NCI-H2227 (cell line): ENCODE data around the gene SLC6A12.

Experiments used
- DNase-seq: peaks from one replicate; lab custom pipeline; 2025; ENCODE audit not compliant: unreplicated experiment; lab: John Stamatoyannopoulos, UW

The SLC6A12 gene

DNA sequence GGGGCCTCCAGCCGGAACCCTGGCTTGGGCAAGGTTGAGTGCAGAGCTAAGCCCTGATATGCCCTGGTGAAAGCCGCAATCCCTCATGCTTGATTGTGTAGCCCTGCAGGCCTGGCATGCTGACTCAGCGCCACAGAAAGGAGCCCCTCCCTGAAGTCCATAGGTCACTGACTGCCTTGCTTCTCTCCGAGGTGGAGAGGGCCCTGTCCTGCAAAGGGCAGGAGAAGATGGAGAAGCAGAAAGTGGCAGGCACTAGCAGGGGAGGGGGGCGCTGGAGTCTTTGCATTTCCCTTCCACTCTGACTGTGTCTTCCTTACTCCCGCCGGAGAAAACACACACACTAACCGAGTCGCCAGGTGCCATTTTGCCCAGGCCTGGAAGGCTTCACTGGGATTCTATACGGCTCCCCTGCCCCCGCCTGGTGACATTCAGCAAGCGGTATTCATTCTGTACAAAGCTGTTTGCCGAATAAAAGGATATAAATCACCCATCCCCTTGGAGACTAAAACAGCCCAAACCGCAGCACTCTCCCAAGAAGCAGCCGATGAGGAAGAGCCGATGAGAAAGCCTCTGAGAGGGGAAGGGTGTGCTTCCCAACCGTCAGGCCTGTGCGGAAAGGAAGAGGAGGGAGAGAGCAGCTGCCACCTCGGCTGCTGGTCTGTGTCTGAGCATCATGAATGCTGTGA is 69.8 kb downstream of the SLC6A12 start:
- peak; percentile 23 for DNase-seq

DNA sequence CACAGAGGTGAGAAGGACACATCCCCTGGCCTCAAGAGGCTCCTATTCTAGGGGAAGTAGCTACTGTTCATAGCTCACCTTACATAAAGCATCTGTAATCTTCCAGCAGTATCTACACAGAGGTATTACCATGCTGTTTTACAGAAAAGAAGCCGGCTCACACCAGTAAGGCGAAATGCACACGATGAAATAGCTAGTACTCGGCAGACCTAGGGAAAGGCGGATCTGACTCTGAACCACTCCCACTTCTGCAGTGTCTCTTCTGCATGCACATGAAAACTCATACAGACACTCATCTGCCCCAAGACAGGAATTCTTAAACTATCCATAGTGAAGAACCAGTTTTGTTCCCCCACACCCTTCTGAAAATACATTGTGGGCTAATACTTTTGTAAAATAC is 73.8 kb downstream of the SLC6A12 start:
- DNase-seq: no peak
